HepG2 (cell line): ENCODE results near the gene ATP10D. TPM values are rescaled to one million over a fixed set of nuclear protein-coding genes. Genes with fewer than 3 reads are reported as not detected.

ENCODE experiments used
- BHLHE40 ChIP-seq: IDR thresholded peaks from 2 replicates; pipeline ENCODE4 v1.6.1; 2011; ENCODE audit warnings: low read length, improper control_type of control experiment
- E2F1 ChIP-seq: sonication (generic); formaldehyde crosslinking; IDR thresholded peaks from 2 replicates; pipeline ENCODE4 v1.5.0; 2020; ENCODE audit warnings: missing genetic modification reagents
- EZH2 ChIP-seq: conservative IDR thresholded peaks from 2 replicates; pipeline ENCODE4 v1.6.1; 2012; ENCODE audit warnings: mild to moderate bottlenecking, low read depth, low read length, moderate library complexity
- FOSL2 ChIP-seq: sonication (generic); formaldehyde crosslinking; IDR thresholded peaks from 2 replicates; pipeline ENCODE4 v1.4.0; 2020; ENCODE audit warnings: missing genetic modification reagents
- HNRNPLL ChIP-seq: fragments of 200-400 bp; formaldehyde crosslinking; IDR thresholded peaks from 2 replicates; pipeline ENCODE4 v1.6.1; 2017; ENCODE audit warnings: mild to moderate bottlenecking, low read depth, low read length; ENCODE audit not compliant: poor library complexity, severe bottlenecking
- IRF2 ChIP-seq: IDR thresholded peaks from 2 replicates; pipeline ENCODE4 v1.6.1; 2018; ENCODE audit warnings: missing genetic modification reagents, missing compliant biosample characterization
- MATR3 ChIP-seq: sonication (generic); formaldehyde crosslinking; IDR thresholded peaks from 2 replicates; pipeline ENCODE4 v1.4.0; 2020; ENCODE audit warnings: missing genetic modification reagents
- MTERF4 ChIP-seq: sonication (generic); formaldehyde crosslinking; IDR thresholded peaks from 2 replicates; pipeline ENCODE4 v1.8.0; 2023; ENCODE audit warnings: mild to moderate bottlenecking, missing genetic modification reagents
- NR2F1 ChIP-seq, 2 experiments: fragments of 450-650 bp in 1 of 2; formaldehyde crosslinking in 1 of 2; IDR thresholded peaks; 2 replicates each; pipeline versions ENCODE4 v1.5.0 to v1.6.1; 2016 to 2020; ENCODE audit warnings: mild to moderate bottlenecking in 1 of 2, missing compliant biosample characterization in 1 of 2, missing genetic modification reagents in 1 of 2, moderate library complexity in 1 of 2
- NRL ChIP-seq: sonication (generic); formaldehyde crosslinking; IDR thresholded peaks from 2 replicates; pipeline ENCODE4 v1.5.0; 2020; ENCODE audit warnings: missing genetic modification reagents, mild to moderate bottlenecking, moderate library complexity, borderline replicate concordance
- RAD51 ChIP-seq: fragments of 450-650 bp; IDR thresholded peaks from 2 replicates; pipeline ENCODE4 v1.6.1; 2016; ENCODE audit warnings: borderline replicate concordance
- RBFOX2 ChIP-seq: fragments of 200-400 bp; formaldehyde crosslinking; IDR thresholded peaks from 2 replicates; pipeline ENCODE4 v1.6.1; 2017; ENCODE audit warnings: low read depth, mild to moderate bottlenecking, low read length
- RCOR2 ChIP-seq: IDR thresholded peaks from 2 replicates; pipeline ENCODE4 v1.6.1; 2016; ENCODE audit warnings: missing biosample characterization, missing genetic modification reagents
- SMAD3 ChIP-seq: sonication (generic); formaldehyde crosslinking; IDR thresholded peaks from 2 replicates; pipeline ENCODE4 v1.4.0; 2020; ENCODE audit warnings: missing genetic modification reagents
- SOX5 ChIP-seq: IDR thresholded peaks from 2 replicates; pipeline ENCODE4 v1.6.1; 2016; ENCODE audit warnings: borderline replicate concordance
- SP4 ChIP-seq: sonication (generic); formaldehyde crosslinking; IDR thresholded peaks from 2 replicates; pipeline ENCODE4 v1.8.1; 2023; ENCODE audit warnings: mild to moderate bottlenecking, missing genetic modification reagents
- SRSF1 ChIP-seq: fragments of 200-400 bp; formaldehyde crosslinking; optimal IDR thresholded peaks from 2 replicates; pipeline ENCODE3; 2017; ENCODE audit warnings: mild to moderate bottlenecking, low read depth, low read length, moderate library complexity
- STAT5B ChIP-seq: sonication (generic); formaldehyde crosslinking; IDR thresholded peaks from 2 replicates; pipeline ENCODE4 v1.4.0; 2020; ENCODE audit warnings: missing genetic modification reagents
- ZKSCAN5 ChIP-seq: sonication (generic); formaldehyde crosslinking; IDR thresholded peaks from 2 replicates; pipeline ENCODE4 v1.5.1; 2020; ENCODE audit warnings: mild to moderate bottlenecking, missing genetic modification reagents
- ZNF263 ChIP-seq: sonication (generic); formaldehyde crosslinking; IDR thresholded peaks from 2 replicates; pipeline ENCODE4 v1.4.0; 2020; ENCODE audit warnings: missing genetic modification reagents
- ZNF451 ChIP-seq: sonication (generic); formaldehyde crosslinking; IDR thresholded peaks from 2 replicates; pipeline ENCODE4 v1.5.0; 2020; ENCODE audit warnings: mild to moderate bottlenecking, missing genetic modification reagents
- ZNF512 ChIP-seq: sonication (generic); formaldehyde crosslinking; IDR thresholded peaks from 2 replicates; pipeline ENCODE4 v1.4.0; 2020; ENCODE audit warnings: mild to moderate bottlenecking, missing genetic modification reagents
- ZNF563 ChIP-seq: sonication (generic); formaldehyde crosslinking; IDR thresholded peaks from 2 replicates; pipeline ENCODE4 v1.8.0; 2022; ENCODE audit warnings: mild to moderate bottlenecking, moderate library complexity, missing genetic modification reagents
- ZNF777 ChIP-seq: sonication (generic); formaldehyde crosslinking; IDR thresholded peaks from 2 replicates; pipeline ENCODE4 v1.4.0; 2020; ENCODE audit warnings: missing genetic modification reagents
- ZNF788 ChIP-seq: sonication (generic); formaldehyde crosslinking; IDR thresholded peaks from 2 replicates; pipeline ENCODE4 v1.5.0; 2020; ENCODE audit warnings: mild to moderate bottlenecking, missing genetic modification reagents, borderline replicate concordance
- ZSCAN12 ChIP-seq: sonication (generic); formaldehyde crosslinking; IDR thresholded peaks from 2 replicates; pipeline ENCODE4 v1.9.0; 2021; ENCODE audit warnings: mild to moderate bottlenecking, missing genetic modification reagents
- polyA plus RNA-seq, 8 experiments: library from polyadenylated mRNA; depleted of rRNA in 3 of 8; stranded (reverse) in 7 of 8; unstranded in 1 of 8; fragments of >200 nt; fragmentation: Illumina TruSeq in 4 of 8; extraction: Trizol in 4 of 8; gene quantifications; 2 replicates each; pipeline versions ENCODE4 v1.2.1 to v1.2.3, GENCODE V29; 2011 to 2016; ENCODE audit warnings: low read depth in 4 of 8, missing spikeins in 1 of 8, mixed read lengths in 1 of 8; ENCODE audit not compliant: insufficient read depth in 1 of 8
- total RNA-seq, 5 experiments: library from RNA; depleted of rRNA; stranded (reverse); fragments of >200 nt; fragmentation: Illumina TruSeq; extraction: Trizol; gene quantifications; 2 replicates each; pipeline ENCODE4 v1.2.3, GENCODE V29; 2016; ENCODE audit warnings: low read depth in 1 of 5

ATP10D gene
- total and polyA plus RNA-seq, 2 of the 13 experiments (the other 11 are each of a cell fraction or from before 2014, with no cell fraction given), result 2.2 to 9.8 TPM

- 0 out of 2 replicates have a peak, but pooled peaks have one; percentile 19 for TF ChIP-seq FOSL2 (CRISPR knock-in tag)
- TF ChIP-seq MTERF4 (CRISPR knock-in tag), result 0 out of 2 replicates have a peak, but pooled peaks have one; percentile 45
- peak; percentile 58; the same call in 1 of the 2 replicates for TF ChIP-seq ZNF777
- peak; percentile 87 for TF ChIP-seq HNRNPLL
- peak; percentile 40 for TF ChIP-seq ZNF263
- TF ChIP-seq EZH2, result no peak
- TF ChIP-seq SMAD3 (CRISPR knock-in tag), result no peak
- TF ChIP-seq E2F1, result no peak
- peak; percentile 62 for TF ChIP-seq RBFOX2
- TF ChIP-seq RAD51, result no peak
- TF ChIP-seq ZNF788 (CRISPR knock-in tag), result 0 out of 2 replicates have a peak, but pooled peaks have one; percentile 39
- TF ChIP-seq STAT5B (CRISPR knock-in tag), result no peak
- no peak for TF ChIP-seq RCOR2 (CRISPR knock-in tag)
- TF ChIP-seq ZNF512 (CRISPR knock-in tag), result no peak
- no peak for TF ChIP-seq ZNF563 (CRISPR knock-in tag)
- TF ChIP-seq MATR3, result no peak
- no peak for TF ChIP-seq ZNF451 (CRISPR knock-in tag)
- TF ChIP-seq SP4 (CRISPR knock-in tag), result no peak
- TF ChIP-seq NR2F1 (CRISPR knock-in tag; IDR thresholded peaks at IDR 0.05), result no peak
- no peak; the same call in 1 of the 2 replicates for TF ChIP-seq BHLHE40
- TF ChIP-seq IRF2 (CRISPR knock-in tag), result peak; percentile 76; the same call in 1 of the 2 replicates
- no peak for TF ChIP-seq SOX5 (CRISPR knock-in tag)
- no peak for TF ChIP-seq NRL (CRISPR knock-in tag)
- peak; percentile 81; the same call in 1 of the 2 replicates for TF ChIP-seq ZKSCAN5 (CRISPR knock-in tag)
- TF ChIP-seq SRSF1, result no peak
- TF ChIP-seq ZSCAN12 (CRISPR knock-in tag), result no peak
Measured at GRCh38 chr4:47485047-47485692, at the start of gene ATP10D (continued).
